DOHH2 (cell line): ENCODE measurements around the gene MYOZ2.
"Not testable (repeated sequence)": the region's sequence is repeated elsewhere in the genome, so short reads cannot be mapped to it uniquely, and the experiment has no call there.

Experiments used
- H3F3A ChIP-seq: fragments of 200-600 bp; sonication (generic), shearing (Covaris generic); 2 replicates; pipeline ENCODE4 v1.6.0; 2016; ENCODE audit warnings: antibody characterized with exemption, mild to moderate bottlenecking; ENCODE audit not compliant: control insufficient read depth, insufficient read depth
- H3K27ac ChIP-seq: fragments of 200-600 bp; sonication (generic); 2 replicates; pipeline ENCODE4 v1.5.1; 2014; ENCODE audit warnings: low read depth, mild to moderate bottlenecking, low read length, moderate library complexity
- H3K27me3 ChIP-seq: fragments of 200-600 bp; sonication (generic); 2 replicates; pipeline ENCODE4 v1.6.1; 2014; ENCODE audit warnings: mild to moderate bottlenecking, low read length, mixed read lengths; ENCODE audit not compliant: control insufficient read depth
- H3K36me3 ChIP-seq: fragments of 200-600 bp; sonication (generic); 2 replicates; pipeline ENCODE4 v1.6.1; 2014; ENCODE audit warnings: mild to moderate bottlenecking, low read length, moderate library complexity, mixed read lengths; ENCODE audit not compliant: control insufficient read depth
- H3K4me1 ChIP-seq: fragments of 200-600 bp; sonication (generic); 2 replicates; pipeline ENCODE4 v1.6.1; 2014; ENCODE audit warnings: mild to moderate bottlenecking, low read length, mixed read lengths; ENCODE audit not compliant: control insufficient read depth
- H3K4me2 ChIP-seq: fragments of 200-600 bp; sonication (generic); 2 replicates; pipeline ENCODE4 v1.6.0; 2014; ENCODE audit warnings: mild to moderate bottlenecking, low read length, moderate library complexity
- H3K4me3 ChIP-seq: fragments of 200-600 bp; sonication (generic); 2 replicates; pipeline ENCODE4 v1.5.1; 2014; ENCODE audit warnings: mild to moderate bottlenecking, low read length, mixed read lengths
- H3K79me2 ChIP-seq: fragments of 200-600 bp; sonication (generic); 2 replicates; pipeline ENCODE4 v1.6.1; 2014; ENCODE audit warnings: mild to moderate bottlenecking, low read length, mixed read lengths; ENCODE audit not compliant: control insufficient read depth
- H3K9me2 ChIP-seq: fragments of 200-600 bp; sonication (generic); replicated peaks from 2 replicates; pipeline ENCODE4 v1.6.1; 2014; ENCODE audit warnings: mild to moderate bottlenecking, low read length, mixed read lengths; ENCODE audit not compliant: control insufficient read depth
- H3K9me3 ChIP-seq: fragments of 200-600 bp; sonication (generic); 2 replicates; pipeline ENCODE4 v1.6.1; 2014; ENCODE audit warnings: antibody characterized with exemption, low read length, mixed read lengths; ENCODE audit not compliant: control insufficient read depth, insufficient read depth
- H4K20me1 ChIP-seq: fragments of 200-600 bp; sonication (generic); 2 replicates; pipeline ENCODE4 v1.6.0; 2014; ENCODE audit warnings: low read depth, mild to moderate bottlenecking, antibody characterized with exemption, low read length, moderate library complexity; ENCODE audit not compliant: control insufficient read depth, insufficient read depth
- EZH2phosphoT487 ChIP-seq: fragments of 200-600 bp; sonication (generic); IDR thresholded peaks from 2 replicates; pipeline ENCODE4 v1.6.1; 2017; ENCODE audit warnings: borderline replicate concordance, mild to moderate bottlenecking, antibody characterized with exemption, low read length, moderate library complexity, mixed read lengths
- TF ChIP-seq, protein P1 (sequence below): fragments of 200-600 bp; sonication (generic); IDR thresholded peaks from one replicate; pipeline ENCODE4 v1.5.1; 2014; ENCODE audit warnings: antibody characterized with exemption, mild to moderate bottlenecking, low read depth, low read length; ENCODE audit not compliant: poor library complexity, severe bottlenecking

MYOZ2 gene

GRCh38 chr4:119139311-119139710, 3.7 kb downstream of the MYOZ2 start:
- Histone ChIP-seq H3K36me3 (no peaks in the 10 kb centered on the region), H3K9me3 (no peaks in the 10 kb centered on the region), H4K20me1 (no peaks in the 10 kb centered on the region), H3K27ac (peak overlapping the region; percentile 83), H3K4me3 (peak overlapping the region; percentile 63), H3K9me2 (no peaks in the 10 kb centered on the region), H3K79me2 (no peaks in the 10 kb centered on the region), H3K4me2 (peak overlapping the region; percentile 77), H3K27me3 (no peaks in the 10 kb centered on the region), H3F3A (peaks cover 36% of the 10 kb centered on the region), H3K4me1 (peaks cover 68% of the 10 kb centered on the region)
- TF ChIP-seq EZH2phosphoT487 = no peak
- TF ChIP-seq, protein P1, sequence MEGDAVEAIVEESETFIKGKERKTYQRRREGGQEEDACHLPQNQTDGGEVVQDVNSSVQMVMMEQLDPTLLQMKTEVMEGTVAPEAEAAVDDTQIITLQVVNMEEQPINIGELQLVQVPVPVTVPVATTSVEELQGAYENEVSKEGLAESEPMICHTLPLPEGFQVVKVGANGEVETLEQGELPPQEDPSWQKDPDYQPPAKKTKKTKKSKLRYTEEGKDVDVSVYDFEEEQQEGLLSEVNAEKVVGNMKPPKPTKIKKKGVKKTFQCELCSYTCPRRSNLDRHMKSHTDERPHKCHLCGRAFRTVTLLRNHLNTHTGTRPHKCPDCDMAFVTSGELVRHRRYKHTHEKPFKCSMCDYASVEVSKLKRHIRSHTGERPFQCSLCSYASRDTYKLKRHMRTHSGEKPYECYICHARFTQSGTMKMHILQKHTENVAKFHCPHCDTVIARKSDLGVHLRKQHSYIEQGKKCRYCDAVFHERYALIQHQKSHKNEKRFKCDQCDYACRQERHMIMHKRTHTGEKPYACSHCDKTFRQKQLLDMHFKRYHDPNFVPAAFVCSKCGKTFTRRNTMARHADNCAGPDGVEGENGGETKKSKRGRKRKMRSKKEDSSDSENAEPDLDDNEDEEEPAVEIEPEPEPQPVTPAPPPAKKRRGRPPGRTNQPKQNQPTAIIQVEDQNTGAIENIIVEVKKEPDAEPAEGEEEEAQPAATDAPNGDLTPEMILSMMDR = no peak

- Histone ChIP-seq H3K27ac (peak overlapping the region; percentile 83), H3K36me3 (no peaks in the 10 kb centered on the region), H3K9me2 (no peaks in the 10 kb centered on the region), H3K27me3 (no peaks in the 10 kb centered on the region), H3K9me3 (no peaks in the 10 kb centered on the region), H3K4me3 (peak overlapping the region; percentile 63), H3K4me1 (peaks cover 74% of the 10 kb centered on the region), H4K20me1 (no peaks in the 10 kb centered on the region), H3K79me2 (no peaks in the 10 kb centered on the region), H3K4me2 (peak overlapping the region; percentile 77), H3F3A (peaks cover 36% of the 10 kb centered on the region)
- no peak for TF ChIP-seq EZH2phosphoT487
- TF ChIP-seq, protein P1 = no peak
Observed at GRCh38 chr4:119139822-119140252, 4.2 kb downstream of the MYOZ2 start.

- H3K36me3 ChIP-seq, H3K27me3 ChIP-seq, H3K9me2 ChIP-seq, H3K4me3 ChIP-seq, H4K20me1 ChIP-seq, H3K79me2 ChIP-seq, H3K9me3 ChIP-seq: not testable (repeated sequence)
- Histone ChIP-seq H3F3A (peaks cover 36% of the 10 kb centered on the region), H3K4me2 (peak overlapping the region; percentile 16; the same call in 1 of the 2 replicates), H3K27ac (0 out of 2 replicates have a peak overlapping the region, but pooled peaks have one; percentile 83), H3K4me1 (peaks cover 78% of the 10 kb centered on the region)
Observed at GRCh38 chr4:119141283-119141682, 5.7 kb downstream of the MYOZ2 start.

- no peak overlapping the region for H3K27ac ChIP-seq
- no peak overlapping the region for H3K4me3 ChIP-seq
- no peaks in the 10 kb centered on the region for H3K9me2 ChIP-seq
- H4K20me1 ChIP-seq = no peaks in the 10 kb centered on the region
- H3K4me2 ChIP-seq = no peak overlapping the region
- TF ChIP-seq EZH2phosphoT487 = no peak
- TF ChIP-seq, protein P1 = no peak
- H3F3A ChIP-seq = peaks cover 33% of the 10 kb centered on the region
- peaks cover 66% of the 10 kb centered on the region for H3K4me1 ChIP-seq
- no peaks in the 10 kb centered on the region for H3K79me2 ChIP-seq
- no peaks in the 10 kb centered on the region for H3K9me3 ChIP-seq
- no peaks in the 10 kb centered on the region for H3K36me3 ChIP-seq
- H3K27me3 ChIP-seq = no peaks in the 10 kb centered on the region
Observed at GRCh38 chr4:119142833-119143232, 7.2 kb downstream of the MYOZ2 start.

DNA sequence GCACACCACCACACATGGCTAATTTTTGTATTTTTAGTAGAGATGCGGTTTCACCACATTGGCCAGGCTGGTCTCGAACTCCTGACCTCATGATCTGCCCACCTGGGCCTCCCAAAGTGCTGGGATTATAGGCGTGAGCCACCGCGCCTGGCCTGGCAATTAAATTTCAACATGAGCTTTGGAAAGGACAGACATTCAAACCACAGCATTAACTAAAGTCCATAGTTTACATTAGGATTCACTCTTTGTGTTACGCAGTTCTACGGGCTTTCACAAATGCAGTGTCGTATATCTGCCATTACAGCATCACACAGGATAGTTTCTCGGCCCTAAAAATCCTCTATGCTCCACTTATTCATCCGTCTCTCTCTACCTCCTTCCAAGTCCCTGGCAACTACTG, 7.7 kb downstream of the MYOZ2 start:
- not testable (repeated sequence) for H3K36me3 ChIP-seq, H3K27me3 ChIP-seq, H3K9me3 ChIP-seq, H3K79me2 ChIP-seq, H3K4me3 ChIP-seq, H3K9me2 ChIP-seq, H3K4me2 ChIP-seq, H4K20me1 ChIP-seq, H3K27ac ChIP-seq
- H3F3A ChIP-seq = peaks cover 33% of the 10 kb centered on the region
- peaks cover 62% of the 10 kb centered on the region for H3K4me1 ChIP-seq
